ENCODE measurements around the gene MFSD2A.
"Not testable (repeated sequence)": the region's sequence is repeated elsewhere in the genome, so short reads cannot be mapped to it uniquely, and the experiment has no call there.

The MFSD2A gene

GRCh38 chr1:39940980-39941871 lies 13.7 kb upstream of the MFSD2A start:
- DNase-seq (ENCODE audit: low read depth), result no peak

GRCh38 chr1:39943471-39944290 lies 11.3 kb upstream of the MFSD2A start:
- no peak for DNase-seq (ENCODE audit: low read depth)

- no peak for DNase-seq (ENCODE audit: low read depth)
Observed at GRCh38 chr1:39944410-39945112, 10.4 kb upstream of the MFSD2A start.

GRCh38 chr1:39946216-39946615 lies 8.7 kb upstream of the MFSD2A start:
- DNase-seq (ENCODE audit: low read depth), result no peak

- no peak for DNase-seq (ENCODE audit: low read depth)
Observed at GRCh38 chr1:39947260-39947659, 7.7 kb upstream of the MFSD2A start.

- DNase-seq (ENCODE audit: low read depth), result no peak
Observed at GRCh38 chr1:39949891-39950290, 5.1 kb upstream of the MFSD2A start.

GRCh38 chr1:39951926-39952325 lies 3.0 kb upstream of the MFSD2A start:
- no peak for DNase-seq (ENCODE audit: low read depth)

- DNase-seq (ENCODE audit: low read depth), result no peak
Observed at GRCh38 chr1:39952359-39953110, 2.4 kb upstream of the MFSD2A start.

GRCh38 chr1:39954324-39954869 lies 548 bp upstream of the MFSD2A start:
- no peak for DNase-seq (ENCODE audit: low read depth)

- no peak for DNase-seq (ENCODE audit: low read depth)
Observed at GRCh38 chr1:39955547-39956539, 898 bp downstream of the MFSD2A start.

- no peak for DNase-seq (ENCODE audit: low read depth)
Observed at GRCh38 chr1:39957299-39958015, 2.5 kb downstream of the MFSD2A start.

GRCh38 chr1:39958403-39959200 lies 3.7 kb downstream of the MFSD2A start:
- no peak for DNase-seq (ENCODE audit: low read depth)

- no peak for DNase-seq (ENCODE audit: low read depth)
Observed at GRCh38 chr1:39959651-39960333, 4.8 kb downstream of the MFSD2A start.

GRCh38 chr1:39960431-39960958 lies 5.5 kb downstream of the MFSD2A start:
- DNase-seq (ENCODE audit: low read depth), result no peak

- DNase-seq (ENCODE audit: low read depth), result no peak
Observed at GRCh38 chr1:39962450-39962825, 7.5 kb downstream of the MFSD2A start.

GRCh38 chr1:39962964-39963363 lies 8.0 kb downstream of the MFSD2A start:
- DNase-seq (ENCODE audit: low read depth), result not testable (repeated sequence)

- no peak for DNase-seq (ENCODE audit: low read depth)
Observed at GRCh38 chr1:39964552-39964951, 9.6 kb downstream of the MFSD2A start.

- DNase-seq (ENCODE audit: low read depth), result no peak
Observed at GRCh38 chr1:39965044-39965443, 10.1 kb downstream of the MFSD2A start.
